ENCODE measurements around the gene DSCAML1. TPM values are rescaled to one million over a fixed set of nuclear protein-coding genes. Genes with fewer than 3 reads are reported as not detected.

Gene DSCAML1
- total and polyA plus RNA-seq, 9 of the 15 experiments (the other 6 are each of a cell fraction or from before 2014, with no cell fraction given), result not detected

DNA sequence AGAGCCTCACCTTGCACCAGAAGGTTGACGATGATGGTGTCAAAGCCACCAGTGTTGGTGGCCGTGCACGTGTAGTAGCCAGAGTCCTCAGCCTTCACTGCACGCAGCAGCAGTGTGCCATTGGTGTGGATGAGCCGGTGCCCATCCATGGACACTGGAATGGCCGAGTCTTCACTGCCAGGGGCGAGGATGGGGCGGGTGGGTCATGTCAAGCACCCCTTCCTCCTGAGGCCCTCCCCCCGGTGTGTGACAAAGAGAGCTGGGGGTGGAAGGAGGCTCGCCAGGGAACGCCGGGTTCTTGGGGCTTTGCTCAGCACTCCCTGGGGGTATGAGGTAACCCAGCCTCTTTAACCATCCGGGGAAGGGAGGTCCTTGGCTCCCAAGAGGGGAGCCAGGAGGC, 357.8 kb downstream of the DSCAML1 start (continued):
- TF ChIP-seq, protein P1, sequence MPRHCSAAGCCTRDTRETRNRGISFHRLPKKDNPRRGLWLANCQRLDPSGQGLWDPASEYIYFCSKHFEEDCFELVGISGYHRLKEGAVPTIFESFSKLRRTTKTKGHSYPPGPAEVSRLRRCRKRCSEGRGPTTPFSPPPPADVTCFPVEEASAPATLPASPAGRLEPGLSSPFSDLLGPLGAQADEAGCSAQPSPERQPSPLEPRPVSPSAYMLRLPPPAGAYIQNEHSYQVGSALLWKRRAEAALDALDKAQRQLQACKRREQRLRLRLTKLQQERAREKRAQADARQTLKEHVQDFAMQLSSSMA (CRISPR knock-in tag; IDR thresholded peaks at IDR 0.05), result no peak
- TF ChIP-seq STAT5A (IDR thresholded peaks at IDR 0.05; ENCODE audit: borderline replicate concordance, low read length) (no peak), TCF15 (CRISPR knock-in tag; IDR thresholded peaks at IDR 0.05) (no peak), HMG20A (CRISPR knock-in tag; conservative IDR thresholded peaks at IDR 0.05) (no peak)

- no peak overlapping the region for H3K4me3 ChIP-seq
- TF ChIP-seq NFE2 (IDR thresholded peaks at IDR 0.05; ENCODE audit: low read depth), result 0 out of 2 replicates have a peak, but pooled peaks have one; percentile 20
- peak; percentile 45 for TF ChIP-seq ZFP36 (IDR thresholded peaks at IDR 0.05; ENCODE audit: low read depth, low read length, partially characterized antibody)
- peak; percentile 63 for TF ChIP-seq CREM (IDR thresholded peaks at IDR 0.05; ENCODE audit: low read depth)
- peak; percentile 59 for TF ChIP-seq EGR1 (conservative IDR thresholded peaks at IDR 0.05)
- TF ChIP-seq CHD4 (IDR thresholded peaks at IDR 0.05; ENCODE audit: insufficient read depth, insufficient replicate concordance, low read depth, low read length, poor library complexity, severe bottlenecking), result no peak
- H2AFZ ChIP-seq (ENCODE audit: low read depth, low read length), result no peak overlapping the region
- intact Hi-C loops (cut with micrococcal nuclease), result no loop called here
- in situ Hi-C loops (cut with MboI), result no loop called here
- WGBS (ENCODE audit: insufficient coverage, low coverage, missing lambda C conversion rate), result under 1% methylated on average over 16 of the region's 17 CpGs
- no TSS peak for BruUV-seq (replicated peaks)
- FAIRE-seq, result no peak
- peaks cover 0 to 9% of the 10 kb centered on the region in 2 experiments; a peak in 2 of 5 replicates for H3K4me1 ChIP-seq (replicated peaks in 1 of 2; ENCODE audit: control insufficient read depth in 2 of 2, insufficient read depth in 2 of 2, low read length in 2 of 2)
- no peaks in the 10 kb centered on the region; the same call in 1 of the 2 replicates for H3K9me3 ChIP-seq (replicated peaks; ENCODE audit: control insufficient read depth, insufficient read depth, low read depth, low read length)
- ATAC-seq, result peak; percentile 51
- no peak overlapping the region for H3K9ac ChIP-seq (ENCODE audit: insufficient read depth in 1 of 2, low read depth in 2 of 2, low read length in 2 of 2)
- POLR2A ChIA-PET, result no interaction called here
- H3K9me1 ChIP-seq (ENCODE audit: control insufficient read depth, insufficient read depth, low read length), result no peaks in the 10 kb centered on the region
- no peak overlapping the region for H3K4me2 ChIP-seq (ENCODE audit: insufficient read depth, low read length)
- H3K36me3 ChIP-seq (ENCODE audit: control insufficient read depth, insufficient read depth, low read length), result no peaks in the 10 kb centered on the region
- H3K27ac ChIP-seq (ENCODE audit: extremely low read depth, low read depth, low read length), result no peak overlapping the region
- peak in 1 of 4 experiments; percentile 35 for DNase-seq (ENCODE audit: extremely low read depth in 1 of 4, low spot score in 3 of 4)
- H3K27me3 ChIP-seq (ENCODE audit: control insufficient read depth in 2 of 2, insufficient read depth in 2 of 2, low read length in 2 of 2), result peaks cover 20 to 63% of the 10 kb centered on the region in 2 experiments; a peak in 4 of 5 replicates
- CTCF ChIA-PET (ENCODE audit: low intra/inter-chr PET ratio), result no interaction called here
- no peaks in the 10 kb centered on the region; the same call in none of the 2 replicates for H4K20me1 ChIP-seq (replicated peaks; ENCODE audit: control insufficient read depth, insufficient read depth, low read length)
- H3K79me2 ChIP-seq (ENCODE audit: control insufficient read depth, insufficient read depth, low read length), result no peaks in the 10 kb centered on the region
Measured at GRCh38 chr11:117438371-117439000, 358.5 kb downstream of the DSCAML1 start.

Measured in K562 (cell line).